Heart left ventricle (tissue), 13 donors: ENCODE measurements around the gene PDE10A.

Source experiments
- POLR2A ChIP-seq, 2 donors: fragments of 450-650 bp; IDR thresholded peaks; one replicate each; pipeline ENCODE4 v1.6.1; 2017; ENCODE audit warnings: antibody characterized with exemption in 2 of 2, mild to moderate bottlenecking in 2 of 2, moderate library complexity in 2 of 2
- TF ChIP-seq, protein P1 (sequence below), 12 donors: fragments of 200-600 bp; sonication (generic) in 4 of 12; IDR thresholded peaks; one replicate each; pipeline versions ENCODE4 v1.5.0 to v1.8.0; 2018 to 2022; ENCODE audit warnings: antibody characterized with exemption in 12 of 12, mild to moderate bottlenecking in 5 of 12
- donor health status: ischemic (EF 13 %, LVEDD 7.1; RV severe dilation, severe dysfunction).
- donor health status: DM: no; HTN: yes; CAD: no.
- donor health status: DM: no; HTN: no; CAD: no.
- donor health status: ischemic (EF 25% LVEDD 6.9; RV normal size, moderate dysfunction).
- donor health status: ischemic (EF 25% LVEDD 5.7; RV mildly dilated, moderate dysfunction).
- donor health status: ischemic (EF 35%, LVEDD 5.7; RV mildly dilated, moderate dysfunction).
- donor health status: nonischemic (EF 11% LVEDD 7.7; RV severe dilation, severe dysfunction).
- donor health status: DM: yes; HTN: yes; CAD: no.
- donor health status: PGD.
- donor health status: ischemic (EF 29% LVEDD 5.4; RV normal size, mild dysfunction).
- donor health status: nonischemic (EF 23%, LVEDD 6.1; RV moderate dilation, normal function).

- TF ChIP-seq, protein P1, sequence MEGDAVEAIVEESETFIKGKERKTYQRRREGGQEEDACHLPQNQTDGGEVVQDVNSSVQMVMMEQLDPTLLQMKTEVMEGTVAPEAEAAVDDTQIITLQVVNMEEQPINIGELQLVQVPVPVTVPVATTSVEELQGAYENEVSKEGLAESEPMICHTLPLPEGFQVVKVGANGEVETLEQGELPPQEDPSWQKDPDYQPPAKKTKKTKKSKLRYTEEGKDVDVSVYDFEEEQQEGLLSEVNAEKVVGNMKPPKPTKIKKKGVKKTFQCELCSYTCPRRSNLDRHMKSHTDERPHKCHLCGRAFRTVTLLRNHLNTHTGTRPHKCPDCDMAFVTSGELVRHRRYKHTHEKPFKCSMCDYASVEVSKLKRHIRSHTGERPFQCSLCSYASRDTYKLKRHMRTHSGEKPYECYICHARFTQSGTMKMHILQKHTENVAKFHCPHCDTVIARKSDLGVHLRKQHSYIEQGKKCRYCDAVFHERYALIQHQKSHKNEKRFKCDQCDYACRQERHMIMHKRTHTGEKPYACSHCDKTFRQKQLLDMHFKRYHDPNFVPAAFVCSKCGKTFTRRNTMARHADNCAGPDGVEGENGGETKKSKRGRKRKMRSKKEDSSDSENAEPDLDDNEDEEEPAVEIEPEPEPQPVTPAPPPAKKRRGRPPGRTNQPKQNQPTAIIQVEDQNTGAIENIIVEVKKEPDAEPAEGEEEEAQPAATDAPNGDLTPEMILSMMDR (IDR thresholded peaks at IDR 0.05), result no peak
- TF ChIP-seq POLR2A (IDR thresholded peaks at IDR 0.05), result no peak
Observed at GRCh38 chr6:165506657-165507056, 156.4 kb downstream of the PDE10A start.
